SK-N-SH (cell line): ENCODE results near the gene WWOX. TPM values are rescaled to one million over a fixed set of nuclear protein-coding genes. Genes with fewer than 3 reads are reported as not detected.

Source experiments
- CTCF ChIA-PET: fragments of 300-600, 350-600 bp; formaldehyde crosslinking; extraction: SDS; loops from one replicate; lab custom pipeline; 2021; lab: Yijun Ruan, JAX
- POLR2A ChIA-PET: fragments of 350-600 bp; sonication (Branson Sonifier 250); formaldehyde crosslinking; extraction: SDS; loops from one replicate; lab custom pipeline; 2020; ENCODE audit warnings: antibody characterized with exemption, inconsistent platforms; lab: Yijun Ruan, JAX
- DNase-seq: peaks from one replicate; pipeline ENCODE4 v3.0.0; 2012
- H2AFZ ChIP-seq: fragments of 200-600 bp; sonication (generic); 2 replicates; pipeline ENCODE4 v1.8.1; 2016; ENCODE audit warnings: antibody characterized with exemption, mild to moderate bottlenecking, low read depth
- H3F3A ChIP-seq: fragments of 200-600 bp; sonication (generic); replicated peaks from 2 replicates; pipeline ENCODE3; 2016; ENCODE audit warnings: antibody characterized with exemption, mild to moderate bottlenecking; ENCODE audit not compliant: insufficient read depth
- H3K27ac ChIP-seq, 2 experiments: fragments of 200-500 bp in 1 of 2; fragments of 200-600 bp in 1 of 2; sonication (Bioruptor generic) in 1 of 2; sonication (generic), shearing (Covaris generic) in 1 of 2; 2 replicates each; pipeline versions ENCODE4 v1.5.1 to v1.6.1; 2014 to 2016; ENCODE audit warnings: low read depth in 2 of 2, inconsistent platforms in 1 of 2, low read length in 1 of 2, mild to moderate bottlenecking in 1 of 2, mixed read lengths in 1 of 2
- H3K27me3 ChIP-seq: fragments of 200-600 bp; sonication (generic), shearing (Covaris generic); 2 replicates; pipeline ENCODE4 v1.6.1; 2016; ENCODE audit warnings: mixed run types; ENCODE audit not compliant: insufficient read depth
- H3K36me3 ChIP-seq, 2 experiments: fragments of 200-500 bp in 1 of 2; fragments of 200-600 bp in 1 of 2; sonication (Bioruptor generic) in 1 of 2; sonication (generic) in 1 of 2; replicated peaks in 1 of 2; 2 replicates each; pipeline versions ENCODE3 to v1.5.1; 2014 to 2016; ENCODE audit warnings: low read length in 1 of 2, mild to moderate bottlenecking in 1 of 2; ENCODE audit not compliant: insufficient read depth in 2 of 2, control insufficient read depth in 1 of 2
- H3K4me1 ChIP-seq, 2 experiments: fragments of 200-500 bp in 1 of 2; fragments of 200-600 bp in 1 of 2; sonication (Bioruptor generic) in 1 of 2; sonication (generic), shearing (Covaris generic) in 1 of 2; 2 replicates each; pipeline versions ENCODE4 v1.5.1 to v1.6.1; 2014 to 2016; ENCODE audit warnings: low read depth in 1 of 2, low read length in 1 of 2, mixed run types in 1 of 2; ENCODE audit not compliant: insufficient read depth in 2 of 2, control insufficient read depth in 1 of 2
- H3K4me2 ChIP-seq: fragments of 200-600 bp; sonication (generic), shearing (Covaris generic); 2 replicates; pipeline ENCODE4 v1.6.1; 2017; ENCODE audit warnings: mixed run types
- H3K4me3 ChIP-seq, 2 experiments: fragments of 200-500 bp in 1 of 2; fragments of 200-600 bp in 1 of 2; sonication (Bioruptor generic) in 1 of 2; sonication (generic), shearing (Covaris generic) in 1 of 2; 2 replicates each; pipeline versions ENCODE4 v1.5.1 to v1.8.1; 2014 to 2016; ENCODE audit warnings: low read depth in 2 of 2, inconsistent platforms in 1 of 2, low read length in 1 of 2, mild to moderate bottlenecking in 1 of 2, mixed read lengths in 1 of 2, moderate library complexity in 1 of 2
- H3K79me2 ChIP-seq: fragments of 200-600 bp; sonication (generic); 2 replicates; pipeline ENCODE4 v1.8.1; 2017; ENCODE audit warnings: mild to moderate bottlenecking; ENCODE audit not compliant: insufficient read depth
- H3K9ac ChIP-seq: fragments of 200-600 bp; sonication (generic); 2 replicates; pipeline ENCODE4 v1.6.1; 2017; ENCODE audit warnings: mixed run types
- H3K9me2 ChIP-seq: fragments of 200-600 bp; sonication (generic); 2 replicates; pipeline ENCODE4 v1.6.1; 2017; ENCODE audit warnings: mixed run types
- H3K9me3 ChIP-seq: fragments of 200-600 bp; sonication (generic); 2 replicates; pipeline ENCODE4 v1.6.1; 2017; ENCODE audit warnings: mixed run types, mild to moderate bottlenecking, moderate library complexity
- H4K20me1 ChIP-seq: fragments of 200-600 bp; sonication (generic); 2 replicates; pipeline ENCODE4 v1.6.1; 2017; ENCODE audit warnings: mild to moderate bottlenecking, mixed run types; ENCODE audit not compliant: insufficient read depth
- CHD2 ChIP-seq: fragments of 150-350 bp; IDR thresholded peaks from 2 replicates; pipeline ENCODE4 v1.6.1; 2018; ENCODE audit warnings: low read length; ENCODE audit not compliant: partially characterized antibody
- ELF1 ChIP-seq: IDR thresholded peaks from 2 replicates; pipeline ENCODE4 v1.4.0; 2012
- EP300 ChIP-seq, 2 experiments: IDR thresholded peaks; 2 replicates each; pipeline versions ENCODE4 v1.4.0 to v1.6.1; 2012; ENCODE audit warnings: borderline replicate concordance in 1 of 2, low read depth in 1 of 2, low read length in 1 of 2
- FOXM1 ChIP-seq: IDR thresholded peaks from 2 replicates; pipeline ENCODE4 v1.4.0; 2012; ENCODE audit warnings: low read depth, mild to moderate bottlenecking
- GABPA ChIP-seq: IDR thresholded peaks from 2 replicates; pipeline ENCODE4 v1.4.0; 2012; ENCODE audit warnings: low read depth, mild to moderate bottlenecking
- NFIC ChIP-seq: IDR thresholded peaks from 2 replicates; pipeline ENCODE4 v1.4.0; 2012; ENCODE audit warnings: borderline replicate concordance
- POLR2AphosphoS5 ChIP-seq: IDR thresholded peaks from 2 replicates; pipeline ENCODE4 v1.6.1; 2012; ENCODE audit warnings: low read depth, low read length
- RXRA ChIP-seq: IDR thresholded peaks from 2 replicates; pipeline ENCODE4 v1.4.0; 2012; ENCODE audit warnings: low read depth, mild to moderate bottlenecking, borderline replicate concordance
- SMC3 ChIP-seq: IDR thresholded peaks from 2 replicates; pipeline ENCODE4 v1.6.1; 2012; ENCODE audit warnings: low read depth, low read length, improper control_type of control experiment
- WGBS: methylation state at CpG from one replicate; pipeline ENCODE4 v1.1.6; 2017; ENCODE audit warnings: low lambda C conversion rate; 5-methylcytosine and 5-hydroxymethylcytosine counted together
- polyA plus RNA-seq, 3 experiments: library from polyadenylated mRNA; depleted of rRNA; stranded (reverse); fragments of >200 nt; gene quantifications; 2 replicates each; pipeline ENCODE4 v1.2.3, GENCODE V29; 2012
- TF ChIP-seq, protein P1 (sequence below): IDR thresholded peaks from 2 replicates; pipeline ENCODE4 v1.6.1; 2012; ENCODE audit warnings: mild to moderate bottlenecking, low read depth, low read length, moderate library complexity
- TF ChIP-seq, protein P2 (sequence below): IDR thresholded peaks from 2 replicates; pipeline ENCODE4 v1.4.0; 2012; ENCODE audit warnings: low read depth

Gene WWOX
- polyA plus RNA-seq, 1 of the 3 experiments (the other 2 are of a cell fraction) = 10.8 TPM

DNA sequence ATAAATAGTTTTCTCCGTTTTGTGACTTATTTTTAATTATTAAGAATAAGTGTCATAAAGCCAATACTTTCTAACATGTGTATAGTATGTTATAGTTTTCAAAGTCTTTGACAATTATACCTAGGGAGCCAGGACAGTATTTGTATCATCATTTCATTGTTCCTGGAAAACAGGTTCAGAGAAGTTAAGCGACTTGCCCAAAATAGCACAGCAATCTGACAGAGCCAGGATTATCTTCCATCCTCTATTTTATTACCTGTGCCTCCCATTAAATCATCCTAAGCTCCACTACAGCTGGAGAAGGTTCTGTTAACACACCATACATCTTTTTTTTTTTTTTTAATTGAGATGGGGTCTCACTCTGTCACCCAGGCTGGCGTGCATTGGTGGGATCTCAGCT lies 782.7 kb downstream of the WWOX start:
- no peaks in the 10 kb centered on the region for H4K20me1 ChIP-seq
- CTCF ChIA-PET = interaction anchor here (0.6 to 1.1 kb wide), 2 partner anchors 9 to 720 kb away, joined by 3 read pairs; no protein-coding TSS in a partner anchor
- POLR2A ChIA-PET = no interaction called here
- no peaks in the 10 kb centered on the region for H3K9me2 ChIP-seq
- H3K9ac ChIP-seq = no peak overlapping the region
- H3K79me2 ChIP-seq = no peaks in the 10 kb centered on the region
- H3K27ac ChIP-seq = no peak overlapping the region
- H3K4me3 ChIP-seq = no peak overlapping the region
- H3K4me2 ChIP-seq = no peak overlapping the region
- no peaks in the 10 kb centered on the region for H3K27me3 ChIP-seq
- H3K9me3 ChIP-seq = no peaks in the 10 kb centered on the region
- TF ChIP-seq GABPA (no peak), POLR2AphosphoS5 (no peak), NFIC (no peak), CHD2 (no peak), SMC3 (no peak), RXRA (no peak), ELF1 (no peak), FOXM1 (no peak)
- no peak for DNase-seq
- WGBS = 51% methylated on average over 3 of the region's 3 CpGs
- no peak overlapping the region for H2AFZ ChIP-seq
- no peaks in the 10 kb centered on the region for H3K36me3 ChIP-seq
- no peaks in the 10 kb centered on the region for H3K4me1 ChIP-seq
- H3F3A ChIP-seq = no peaks in the 10 kb centered on the region

DNA sequence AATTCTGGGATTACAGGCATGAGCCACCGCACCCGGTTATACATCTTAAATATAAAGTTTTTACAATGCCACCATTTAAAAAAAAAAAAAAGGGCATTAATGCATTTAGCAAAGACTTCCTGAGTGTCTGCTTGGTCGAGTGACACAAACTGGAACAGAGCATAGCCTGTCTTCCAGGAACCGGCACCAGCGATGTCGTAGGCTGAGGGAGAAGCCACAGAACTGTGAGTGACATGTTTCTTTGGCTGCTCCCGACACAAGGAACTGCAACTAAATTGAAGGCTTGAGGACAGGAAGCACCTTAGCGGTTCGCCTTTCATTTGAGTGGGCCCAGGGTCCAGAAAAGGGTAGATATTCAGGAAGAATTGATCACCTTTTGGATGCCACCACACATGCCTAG lies 783.3 kb downstream of the WWOX start:
- DNase-seq = no peak
- TF ChIP-seq, protein P1, sequence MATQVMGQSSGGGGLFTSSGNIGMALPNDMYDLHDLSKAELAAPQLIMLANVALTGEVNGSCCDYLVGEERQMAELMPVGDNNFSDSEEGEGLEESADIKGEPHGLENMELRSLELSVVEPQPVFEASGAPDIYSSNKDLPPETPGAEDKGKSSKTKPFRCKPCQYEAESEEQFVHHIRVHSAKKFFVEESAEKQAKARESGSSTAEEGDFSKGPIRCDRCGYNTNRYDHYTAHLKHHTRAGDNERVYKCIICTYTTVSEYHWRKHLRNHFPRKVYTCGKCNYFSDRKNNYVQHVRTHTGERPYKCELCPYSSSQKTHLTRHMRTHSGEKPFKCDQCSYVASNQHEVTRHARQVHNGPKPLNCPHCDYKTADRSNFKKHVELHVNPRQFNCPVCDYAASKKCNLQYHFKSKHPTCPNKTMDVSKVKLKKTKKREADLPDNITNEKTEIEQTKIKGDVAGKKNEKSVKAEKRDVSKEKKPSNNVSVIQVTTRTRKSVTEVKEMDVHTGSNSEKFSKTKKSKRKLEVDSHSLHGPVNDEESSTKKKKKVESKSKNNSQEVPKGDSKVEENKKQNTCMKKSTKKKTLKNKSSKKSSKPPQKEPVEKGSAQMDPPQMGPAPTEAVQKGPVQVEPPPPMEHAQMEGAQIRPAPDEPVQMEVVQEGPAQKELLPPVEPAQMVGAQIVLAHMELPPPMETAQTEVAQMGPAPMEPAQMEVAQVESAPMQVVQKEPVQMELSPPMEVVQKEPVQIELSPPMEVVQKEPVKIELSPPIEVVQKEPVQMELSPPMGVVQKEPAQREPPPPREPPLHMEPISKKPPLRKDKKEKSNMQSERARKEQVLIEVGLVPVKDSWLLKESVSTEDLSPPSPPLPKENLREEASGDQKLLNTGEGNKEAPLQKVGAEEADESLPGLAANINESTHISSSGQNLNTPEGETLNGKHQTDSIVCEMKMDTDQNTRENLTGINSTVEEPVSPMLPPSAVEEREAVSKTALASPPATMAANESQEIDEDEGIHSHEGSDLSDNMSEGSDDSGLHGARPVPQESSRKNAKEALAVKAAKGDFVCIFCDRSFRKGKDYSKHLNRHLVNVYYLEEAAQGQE = no peak
- no peak for TF ChIP-seq SMC3
- TF ChIP-seq EP300 (IDR thresholded peaks at IDR 0.05; ENCODE audit: borderline replicate concordance in 1 of 2, low read depth in 1 of 2, low read length in 1 of 2) = no peak
- TF ChIP-seq, protein P2, sequence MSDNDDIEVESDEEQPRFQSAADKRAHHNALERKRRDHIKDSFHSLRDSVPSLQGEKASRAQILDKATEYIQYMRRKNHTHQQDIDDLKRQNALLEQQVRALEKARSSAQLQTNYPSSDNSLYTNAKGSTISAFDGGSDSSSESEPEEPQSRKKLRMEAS = no peak
- Histone ChIP-seq H3F3A (no peaks in the 10 kb centered on the region), H3K9ac (no peak overlapping the region), H3K4me3 (no peak overlapping the region), H3K9me2 (no peaks in the 10 kb centered on the region), H3K4me1 (no peaks in the 10 kb centered on the region), H3K79me2 (no peaks in the 10 kb centered on the region), H3K9me3 (no peaks in the 10 kb centered on the region), H3K27ac (no peak overlapping the region), H4K20me1 (no peaks in the 10 kb centered on the region), H3K4me2 (no peak overlapping the region), H3K27me3 (no peaks in the 10 kb centered on the region), H3K36me3 (no peaks in the 10 kb centered on the region), H2AFZ (no peak overlapping the region)
- 59% methylated on average over 9 of the region's 9 CpGs for WGBS
- ChIA-PET POLR2A (no interaction called here), CTCF (interaction anchor here (0.9 kb wide), 1 partner anchor 12 kb away, joined by 3 read pairs; no protein-coding TSS in a partner anchor)
